Stomach (tissue), 4 donors: ENCODE measurements around the gene UBR1.

Experiments used
- EP300 ChIP-seq: sonication (generic); formaldehyde crosslinking; IDR thresholded peaks from one replicate; pipeline ENCODE4 v1.6.1; 2017; ENCODE audit warnings: antibody characterized with exemption
- POLR2A ChIP-seq, 4 donors: fragments of 450-650 bp; IDR thresholded peaks; one replicate each; pipeline ENCODE4 v1.6.1; 2016; ENCODE audit warnings: antibody characterized with exemption in 4 of 4, control low read depth in 2 of 4, mild to moderate bottlenecking in 1 of 4, moderate library complexity in 1 of 4
- POLR2AphosphoS5 ChIP-seq, 3 donors: sonication (generic); formaldehyde crosslinking; IDR thresholded peaks; one replicate each; pipeline ENCODE4 v1.6.1; 2016; ENCODE audit warnings: antibody characterized with exemption in 3 of 3
- TF ChIP-seq, protein P1 (sequence below), 7 experiments: fragments of 450-650 bp in 4 of 7; fragments of 200-600 bp in 3 of 7; sonication (generic) in 3 of 7; IDR thresholded peaks; one replicate each; pipeline ENCODE4 v1.5.1; 2016 to 2019; ENCODE audit warnings: antibody characterized with exemption in 7 of 7, control low read depth in 2 of 7, mild to moderate bottlenecking in 1 of 7

DNA sequence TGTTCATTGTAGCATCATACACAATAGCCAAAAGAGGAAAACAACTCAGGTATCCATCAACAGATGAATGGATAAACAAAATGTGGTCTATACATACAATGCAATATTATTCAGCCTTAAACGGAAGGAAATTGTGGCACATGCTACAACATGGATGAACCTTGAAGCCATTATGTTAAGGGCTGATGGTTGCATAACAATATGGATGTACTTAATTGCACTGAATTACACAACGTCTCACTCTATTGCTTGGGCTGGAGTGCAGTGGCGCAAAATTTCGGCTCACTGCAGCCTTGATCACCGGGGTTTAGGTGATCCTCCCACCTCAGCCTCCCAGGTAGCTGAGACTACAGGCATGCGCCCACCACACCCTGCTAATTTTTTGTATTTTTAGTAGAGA lies 20.5 kb upstream of the UBR1 start:
- TF ChIP-seq, protein P1, sequence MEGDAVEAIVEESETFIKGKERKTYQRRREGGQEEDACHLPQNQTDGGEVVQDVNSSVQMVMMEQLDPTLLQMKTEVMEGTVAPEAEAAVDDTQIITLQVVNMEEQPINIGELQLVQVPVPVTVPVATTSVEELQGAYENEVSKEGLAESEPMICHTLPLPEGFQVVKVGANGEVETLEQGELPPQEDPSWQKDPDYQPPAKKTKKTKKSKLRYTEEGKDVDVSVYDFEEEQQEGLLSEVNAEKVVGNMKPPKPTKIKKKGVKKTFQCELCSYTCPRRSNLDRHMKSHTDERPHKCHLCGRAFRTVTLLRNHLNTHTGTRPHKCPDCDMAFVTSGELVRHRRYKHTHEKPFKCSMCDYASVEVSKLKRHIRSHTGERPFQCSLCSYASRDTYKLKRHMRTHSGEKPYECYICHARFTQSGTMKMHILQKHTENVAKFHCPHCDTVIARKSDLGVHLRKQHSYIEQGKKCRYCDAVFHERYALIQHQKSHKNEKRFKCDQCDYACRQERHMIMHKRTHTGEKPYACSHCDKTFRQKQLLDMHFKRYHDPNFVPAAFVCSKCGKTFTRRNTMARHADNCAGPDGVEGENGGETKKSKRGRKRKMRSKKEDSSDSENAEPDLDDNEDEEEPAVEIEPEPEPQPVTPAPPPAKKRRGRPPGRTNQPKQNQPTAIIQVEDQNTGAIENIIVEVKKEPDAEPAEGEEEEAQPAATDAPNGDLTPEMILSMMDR (IDR thresholded peaks at IDR 0.05) = no peak
- no peak for TF ChIP-seq POLR2A (IDR thresholded peaks at IDR 0.05)
- TF ChIP-seq EP300 = no peak
- TF ChIP-seq POLR2AphosphoS5 (IDR thresholded peaks at IDR 0.05) = no peak
